BLaER1 (cell line): ENCODE measurements around the gene CUBN.
A peak's percentile ranks its signal among the peaks of the same experiment; 100 is the strongest.

Experiments
- H3K27ac ChIP-seq: shearing (Covaris generic); formaldehyde crosslinking; 2 replicates; pipeline ENCODE4 v1.8.1; 2022
- H3K27me3 ChIP-seq: shearing (Covaris generic); formaldehyde crosslinking; 2 replicates; pipeline ENCODE4 v1.8.1; 2022
- H3K36me3 ChIP-seq: shearing (Covaris generic); formaldehyde crosslinking; 2 replicates; pipeline ENCODE4 v1.8.1; 2022
- H3K4me1 ChIP-seq: shearing (Covaris generic); formaldehyde crosslinking; 2 replicates; pipeline ENCODE4 v1.8.1; 2022
- H3K4me2 ChIP-seq: shearing (Covaris generic); formaldehyde crosslinking; 2 replicates; pipeline ENCODE4 v1.8.1; 2022
- H3K4me3 ChIP-seq: shearing (Covaris generic); formaldehyde crosslinking; 2 replicates; pipeline ENCODE4 v1.8.1; 2022
- H3K9ac ChIP-seq: shearing (Covaris generic); formaldehyde crosslinking; 2 replicates; pipeline ENCODE4 v1.8.1; 2022
- H3K9me3 ChIP-seq: shearing (Covaris generic); formaldehyde crosslinking; 2 replicates; pipeline ENCODE4 v1.8.1; 2022
- H4K20me1 ChIP-seq: shearing (Covaris generic); formaldehyde crosslinking; 2 replicates; pipeline ENCODE4 v1.8.1; 2022
- Cebpa-rat ChIP-seq: shearing (Covaris generic); IDR thresholded peaks from 2 replicates; pipeline ENCODE4 v1.8.1; 2022

The CUBN gene

GRCh38 chr10:17129741-17130140 lies at the start of gene CUBN:
Gene CUBN, minus strand, starts transcription at chr10:17129811. Its CDS starts 46 bp downstream, at chr10:17129765.
- no peak within 1 kb of the TSS for H3K27ac ChIP-seq
- H3K4me3 ChIP-seq = no peak within 1 kb of the TSS
- H3K36me3 ChIP-seq = no peaks in the 10 kb centered on the region
- no peaks in the 10 kb centered on the region for H4K20me1 ChIP-seq
- H3K27me3 ChIP-seq = no peaks in the 10 kb centered on the region
- H3K4me2 ChIP-seq = no peak within 1 kb of the TSS
- no peaks in the 10 kb centered on the region for H3K4me1 ChIP-seq
- H3K9ac ChIP-seq = no peak within 1 kb of the TSS
- no peaks in the 10 kb centered on the region for H3K9me3 ChIP-seq
- TF ChIP-seq Cebpa-rat = no peak

GRCh38 chr10:17179002-17179401 lies 49.4 kb upstream of the CUBN start:
- no peak for TF ChIP-seq Cebpa-rat
- Histone ChIP-seq H3K27ac (no peak overlapping the region), H3K9ac (no peak overlapping the region), H3K4me3 (no peak overlapping the region), H3K36me3 (no peaks in the 10 kb centered on the region), H3K27me3 (no peaks in the 10 kb centered on the region), H3K4me2 (no peak overlapping the region), H3K4me1 (peaks cover 13% of the 10 kb centered on the region), H3K9me3 (no peaks in the 10 kb centered on the region), H4K20me1 (no peaks in the 10 kb centered on the region)

- Histone ChIP-seq H3K4me1 (peaks cover 8% of the 10 kb centered on the region), H3K4me2 (no peak overlapping the region), H3K36me3 (no peaks in the 10 kb centered on the region)
These were observed 48.4 kb upstream of the CUBN start for GRCh38 chr10:17178006-17178405.

DNA sequence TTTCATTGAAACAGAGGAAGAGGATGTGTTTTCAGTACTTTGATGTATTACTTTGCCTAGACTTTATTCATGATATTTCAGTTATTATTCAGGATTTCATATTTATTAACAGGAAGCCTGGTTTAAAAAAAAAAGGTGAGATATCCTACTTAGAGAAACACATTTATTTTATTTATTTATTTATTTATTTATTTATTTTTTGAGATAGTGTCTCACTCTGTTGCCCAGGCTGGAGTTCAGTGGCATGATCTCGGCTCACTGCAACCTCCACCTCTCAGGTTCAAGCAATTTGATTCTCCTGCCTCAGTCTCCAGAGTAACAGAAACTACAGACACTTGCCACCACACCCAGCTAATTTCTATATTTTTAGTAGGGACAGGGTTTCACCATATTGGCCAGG lies 47.4 kb upstream of the CUBN start:
- Histone ChIP-seq H3K27me3 (no peaks in the 10 kb centered on the region), H3K4me3 (no peak overlapping the region), H3K27ac (no peak overlapping the region), H3K36me3 (no peaks in the 10 kb centered on the region), H3K9ac (no peak overlapping the region), H3K4me2 (no peak overlapping the region), H3K4me1 (peaks cover 8% of the 10 kb centered on the region), H4K20me1 (no peaks in the 10 kb centered on the region), H3K9me3 (no peaks in the 10 kb centered on the region)
- TF ChIP-seq Cebpa-rat = no peak

More at GRCh38 chr10:17178006-17178405, 48.4 kb upstream of the CUBN start:
- TF ChIP-seq Cebpa-rat = no peak
- no peak overlapping the region for H3K9ac ChIP-seq
- no peaks in the 10 kb centered on the region for H4K20me1 ChIP-seq
- H3K27me3 ChIP-seq = no peaks in the 10 kb centered on the region
- H3K27ac ChIP-seq = no peak overlapping the region
- no peak overlapping the region for H3K4me3 ChIP-seq
- H3K9me3 ChIP-seq = no peaks in the 10 kb centered on the region

DNA sequence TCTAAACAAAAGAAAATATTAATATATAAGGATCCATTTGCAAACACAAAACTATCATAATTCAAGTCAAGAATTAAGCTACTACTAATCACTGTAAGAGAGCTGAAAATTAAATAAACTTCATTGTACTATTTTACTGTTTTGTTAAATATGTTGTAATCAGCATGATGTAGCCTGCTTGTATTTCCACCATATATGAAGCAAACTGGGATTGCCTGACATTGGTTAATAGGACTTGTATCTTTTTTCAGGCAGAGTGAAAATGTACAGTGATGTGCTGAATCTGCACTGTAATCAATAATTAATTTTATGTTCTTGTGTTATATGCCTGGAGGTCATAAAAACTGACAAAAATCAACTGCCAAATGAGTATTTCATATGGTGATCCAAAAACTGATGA lies 46.5 kb upstream of the CUBN start:
- Histone ChIP-seq H3K27me3 (no peaks in the 10 kb centered on the region), H4K20me1 (no peaks in the 10 kb centered on the region), H3K36me3 (peaks cover 5% of the 10 kb centered on the region; the same call in 1 of the 2 replicates), H3K4me2 (no peak overlapping the region), H3K4me3 (no peak overlapping the region), H3K9ac (no peak overlapping the region), H3K27ac (no peak overlapping the region), H3K4me1 (peaks cover 8% of the 10 kb centered on the region), H3K9me3 (no peaks in the 10 kb centered on the region)
- no peak for TF ChIP-seq Cebpa-rat

DNA sequence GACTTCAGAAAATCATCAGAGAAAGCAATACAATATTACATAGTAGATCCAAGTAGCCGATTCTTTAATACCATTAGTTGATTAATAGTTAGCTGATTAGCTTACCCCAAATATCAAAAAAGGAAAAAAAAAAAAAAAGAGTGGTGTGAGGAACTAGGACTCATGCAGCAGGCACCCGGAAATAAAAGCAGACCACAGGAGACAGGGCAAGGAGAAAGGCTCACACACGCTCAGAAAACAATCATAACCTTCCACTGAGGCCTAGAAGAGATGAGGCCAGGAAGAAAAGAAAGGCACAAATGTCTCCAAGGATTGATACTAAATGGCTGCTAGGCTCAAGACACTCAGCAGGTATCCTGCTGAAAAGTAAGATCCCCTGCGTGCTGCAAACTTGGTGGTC lies 45.9 kb upstream of the CUBN start:
- H3K4me3 ChIP-seq = no peak overlapping the region
- TF ChIP-seq Cebpa-rat = no peak
- peak overlapping the region; percentile 43 for H3K4me2 ChIP-seq
- H3K4me1 ChIP-seq = peaks cover 8% of the 10 kb centered on the region
- H3K9me3 ChIP-seq = no peaks in the 10 kb centered on the region
- no peak overlapping the region for H3K27ac ChIP-seq
- no peaks in the 10 kb centered on the region for H3K27me3 ChIP-seq
- no peaks in the 10 kb centered on the region for H4K20me1 ChIP-seq
- no peak overlapping the region for H3K9ac ChIP-seq
- peaks cover 5% of the 10 kb centered on the region; the same call in 1 of the 2 replicates for H3K36me3 ChIP-seq

- Histone ChIP-seq H3K4me3 (no peak overlapping the region), H3K36me3 (peaks cover 5% of the 10 kb centered on the region; the same call in 1 of the 2 replicates), H3K9ac (no peak overlapping the region), H3K9me3 (no peaks in the 10 kb centered on the region), H4K20me1 (no peaks in the 10 kb centered on the region), H3K4me1 (peaks cover 8% of the 10 kb centered on the region), H3K27ac (no peak overlapping the region), H3K4me2 (no peak overlapping the region), H3K27me3 (no peaks in the 10 kb centered on the region)
- no peak for TF ChIP-seq Cebpa-rat
These were observed 45.0 kb upstream of the CUBN start for GRCh38 chr10:17174626-17175025.

GRCh38 chr10:17171141-17171641 lies 41.6 kb upstream of the CUBN start:
- peaks cover 10% of the 10 kb centered on the region; the same call in 1 of the 2 replicates for H3K36me3 ChIP-seq
- no peak overlapping the region for H3K27ac ChIP-seq
- no peaks in the 10 kb centered on the region for H3K27me3 ChIP-seq

GRCh38 chr10:17169803-17170202 lies 40.2 kb upstream of the CUBN start:
- no peak overlapping the region for H3K9ac ChIP-seq
- peaks cover 10% of the 10 kb centered on the region; the same call in 1 of the 2 replicates for H3K36me3 ChIP-seq
- H3K4me3 ChIP-seq = no peak overlapping the region
- H3K9me3 ChIP-seq = no peaks in the 10 kb centered on the region
- no peaks in the 10 kb centered on the region for H3K4me1 ChIP-seq
- no peak overlapping the region for H3K4me2 ChIP-seq
- no peaks in the 10 kb centered on the region for H4K20me1 ChIP-seq
- H3K27ac ChIP-seq = no peak overlapping the region
- no peaks in the 10 kb centered on the region for H3K27me3 ChIP-seq
- no peak for TF ChIP-seq Cebpa-rat

More at GRCh38 chr10:17171141-17171641, 41.6 kb upstream of the CUBN start:
- no peak overlapping the region for H3K4me3 ChIP-seq
- H3K9me3 ChIP-seq = no peaks in the 10 kb centered on the region
- H3K4me2 ChIP-seq = no peak overlapping the region
- H3K4me1 ChIP-seq = peaks cover 8% of the 10 kb centered on the region
- no peak for TF ChIP-seq Cebpa-rat
- no peak overlapping the region for H3K9ac ChIP-seq
- no peaks in the 10 kb centered on the region for H4K20me1 ChIP-seq

DNA sequence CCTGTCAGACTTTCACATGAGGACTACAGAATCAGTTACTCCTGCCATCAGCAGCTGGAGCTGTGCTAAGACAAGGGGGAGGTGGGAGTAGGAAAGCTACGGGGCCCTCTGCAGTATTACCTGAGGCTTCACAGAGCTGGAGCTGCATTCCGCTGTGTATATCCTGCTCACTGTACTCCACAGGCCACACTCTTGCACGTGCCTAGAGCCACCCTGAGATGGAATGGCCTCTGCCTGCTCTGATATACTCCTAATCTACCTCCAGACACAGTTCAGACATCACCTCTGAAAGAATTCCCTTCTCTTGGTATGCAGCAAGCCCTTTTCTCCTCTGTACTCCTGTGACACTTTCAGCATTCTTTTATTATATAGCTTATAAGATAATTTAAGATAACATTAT lies 37.1 kb upstream of the CUBN start:
- Histone ChIP-seq H3K4me3 (no peak overlapping the region), H3K9ac (no peak overlapping the region), H3K4me1 (no peaks in the 10 kb centered on the region), H3K9me3 (no peaks in the 10 kb centered on the region), H3K27me3 (no peaks in the 10 kb centered on the region), H3K36me3 (peaks cover 10% of the 10 kb centered on the region; the same call in 1 of the 2 replicates), H3K4me2 (no peak overlapping the region), H4K20me1 (no peaks in the 10 kb centered on the region), H3K27ac (no peak overlapping the region)
- TF ChIP-seq Cebpa-rat = no peak

GRCh38 chr10:17162828-17163227 lies 33.2 kb upstream of the CUBN start:
- TF ChIP-seq Cebpa-rat = no peak
- Histone ChIP-seq H3K36me3 (no peaks in the 10 kb centered on the region), H3K27ac (no peak overlapping the region), H4K20me1 (no peaks in the 10 kb centered on the region), H3K27me3 (no peaks in the 10 kb centered on the region), H3K4me2 (no peak overlapping the region), H3K4me3 (no peak overlapping the region), H3K9ac (no peak overlapping the region), H3K9me3 (no peaks in the 10 kb centered on the region), H3K4me1 (no peaks in the 10 kb centered on the region)
